Neural cell (in vitro differentiated cells): ENCODE results near the gene ACTG2. TPM values are rescaled to one million over a fixed set of nuclear protein-coding genes. Genes with fewer than 3 reads are reported as not detected.

Experiments
- H2AFZ ChIP-seq: fragments of 200-600, 300-800 bp; sonication (generic), shearing (Covaris generic); 2 replicates; pipeline ENCODE4 v1.6.0; 2014; ENCODE audit warnings: low read depth, mild to moderate bottlenecking, antibody characterized with exemption, low read length, moderate library complexity
- H3F3A ChIP-seq: fragments of 200-600 bp; shearing (Covaris generic); 2 replicates; pipeline ENCODE4 v1.6.1; 2016; ENCODE audit warnings: mild to moderate bottlenecking, moderate library complexity, mixed read lengths, antibody characterized with exemption, low read length; ENCODE audit not compliant: insufficient read depth, poor library complexity, severe bottlenecking
- H3K27ac ChIP-seq: fragments of 200-600, 300-800 bp; sonication (generic), shearing (Covaris generic); 2 replicates; pipeline ENCODE4 v1.5.1; 2014; ENCODE audit warnings: mild to moderate bottlenecking, low read length, moderate library complexity
- H3K27me3 ChIP-seq: fragments of 300-800, 200-600 bp; sonication (generic), shearing (Covaris generic); 2 replicates; pipeline ENCODE4 v1.6.0; 2014; ENCODE audit warnings: mild to moderate bottlenecking, low read depth, low read length, moderate library complexity; ENCODE audit not compliant: insufficient read depth
- H3K36me3 ChIP-seq: fragments of 300-800, 200-600 bp; sonication (generic), shearing (Covaris generic); 2 replicates; pipeline ENCODE4 v1.5.1; 2014; ENCODE audit warnings: mild to moderate bottlenecking, antibody characterized with exemption, low read length, moderate library complexity; ENCODE audit not compliant: insufficient read depth
- H3K4me2 ChIP-seq: fragments of 300-800, 200-600 bp; sonication (generic), shearing (Covaris generic); 2 replicates; pipeline ENCODE4 v1.6.0; 2014; ENCODE audit warnings: mild to moderate bottlenecking, low read length
- H3K4me3 ChIP-seq: fragments of 300-800, 200-600 bp; sonication (generic), shearing (Covaris generic); 2 replicates; pipeline ENCODE4 v1.5.1; 2014; ENCODE audit warnings: mild to moderate bottlenecking, low read length, moderate library complexity
- H3K79me2 ChIP-seq: fragments of 200-600 bp; shearing (Covaris generic); replicated peaks from 2 replicates; pipeline ENCODE4 v1.6.0; 2014; ENCODE audit warnings: mild to moderate bottlenecking, low read length, moderate library complexity; ENCODE audit not compliant: insufficient read depth
- H3K9ac ChIP-seq: fragments of 300-800, 200-600 bp; sonication (generic), shearing (Covaris generic); 2 replicates; pipeline ENCODE4 v1.6.1; 2016; ENCODE audit warnings: mild to moderate bottlenecking, low read length, mixed read lengths
- H3K9me2 ChIP-seq: fragments of 200-600 bp; shearing (Covaris generic); 2 replicates; pipeline ENCODE4 v1.6.1; 2016; ENCODE audit warnings: mild to moderate bottlenecking, low read length, mixed read lengths; ENCODE audit not compliant: insufficient read depth
- H3K9me3 ChIP-seq: fragments of 200-600, 300-800 bp; sonication (generic), shearing (Covaris generic); 2 replicates; pipeline ENCODE4 v1.6.1; 2016; ENCODE audit warnings: mild to moderate bottlenecking, mixed run types, low read length, moderate library complexity, mixed read lengths
- H4K20me1 ChIP-seq: fragments of 200-600 bp; shearing (Covaris generic); 2 replicates; pipeline ENCODE4 v1.6.1; 2016; ENCODE audit warnings: mild to moderate bottlenecking, mixed run types; ENCODE audit not compliant: insufficient read depth
- CTCF ChIP-seq: fragments of 450-650 bp; IDR thresholded peaks from 2 replicates; pipeline ENCODE4 v1.5.1; 2014; ENCODE audit warnings: antibody characterized with exemption, mild to moderate bottlenecking, moderate library complexity; ENCODE audit not compliant: poor library complexity, severe bottlenecking
- EP300 ChIP-seq: fragments of 450-650 bp; conservative IDR thresholded peaks from 2 replicates; pipeline ENCODE4 v1.6.1; 2014; ENCODE audit warnings: antibody characterized with exemption, mild to moderate bottlenecking, moderate library complexity; ENCODE audit not compliant: poor library complexity, severe bottlenecking
- EZH2 ChIP-seq: fragments of 200-600, 300-800 bp; shearing (Covaris generic), sonication (generic); IDR thresholded peaks from 2 replicates; pipeline ENCODE4 v1.6.1; 2014; ENCODE audit warnings: antibody characterized with exemption, low read length, borderline replicate concordance, mild to moderate bottlenecking; ENCODE audit not compliant: insufficient read depth, poor library complexity, severe bottlenecking
- MXI1 ChIP-seq: fragments of 450-650 bp; conservative IDR thresholded peaks from 2 replicates; pipeline ENCODE4 v1.6.1; 2014; ENCODE audit warnings: antibody characterized with exemption, mild to moderate bottlenecking; ENCODE audit not compliant: poor library complexity, severe bottlenecking
- POLR2AphosphoS5 ChIP-seq: IDR thresholded peaks from 2 replicates; pipeline ENCODE4 v1.6.1; 2012
- RAD21 ChIP-seq: fragments of 450-650 bp; conservative IDR thresholded peaks from 2 replicates; pipeline ENCODE4 v1.6.1; 2014; ENCODE audit warnings: antibody characterized with exemption, mild to moderate bottlenecking, moderate library complexity
- REST ChIP-seq: IDR thresholded peaks from 2 replicates; pipeline ENCODE4 v1.6.1; 2012; ENCODE audit warnings: borderline replicate concordance
- SMC3 ChIP-seq: fragments of 450-650 bp; conservative IDR thresholded peaks from 2 replicates; pipeline ENCODE4 v1.6.1; 2014; ENCODE audit warnings: antibody characterized with exemption, mild to moderate bottlenecking, moderate library complexity; ENCODE audit not compliant: poor library complexity
- TAF1 ChIP-seq: IDR thresholded peaks from 2 replicates; pipeline ENCODE4 v1.6.1; 2012; ENCODE audit warnings: low read depth
- polyA plus RNA-seq: library from polyadenylated mRNA; depleted of rRNA; stranded (reverse); fragments of >200 nt; gene quantifications from 2 replicates; pipeline ENCODE4 v1.2.3, GENCODE V29; 2014

The ACTG2 gene
- polyA plus RNA-seq, 1 donor from 2014 or later, result 0.67 TPM

- no peaks in the 10 kb centered on the region for H3K27me3 ChIP-seq
- H3K27ac ChIP-seq, result no peak overlapping the region
- TF ChIP-seq EP300 (no peak), CTCF (no peak), REST (no peak), MXI1 (no peak), EZH2 (no peak), TAF1 (no peak), SMC3 (no peak), RAD21 (no peak), POLR2AphosphoS5 (no peak)
Observed at GRCh38 chr2:73919596-73920228, 26.9 kb downstream of the ACTG2 start.

GRCh38 chr2:73920577-73921545 lies 28.1 kb downstream of the ACTG2 start:
- Histone ChIP-seq H3K27ac (no peak overlapping the region), H3K36me3 (no peaks in the 10 kb centered on the region), H3F3A (no peaks in the 10 kb centered on the region), H4K20me1 (no peaks in the 10 kb centered on the region), H3K27me3 (no peaks in the 10 kb centered on the region), H3K9me3 (no peaks in the 10 kb centered on the region), H3K9ac (no peak overlapping the region), H3K9me2 (no peaks in the 10 kb centered on the region), H3K4me2 (no peak overlapping the region), H2AFZ (no peak overlapping the region), H3K79me2 (no peaks in the 10 kb centered on the region), H3K4me3 (no peak overlapping the region)
- TF ChIP-seq EZH2 (no peak), POLR2AphosphoS5 (no peak), SMC3 (no peak), CTCF (no peak), EP300 (no peak), TAF1 (no peak), REST (no peak), MXI1 (no peak), RAD21 (no peak)

More at GRCh38 chr2:73919596-73920228, 26.9 kb downstream of the ACTG2 start:
- H3F3A ChIP-seq, result no peaks in the 10 kb centered on the region
- no peak overlapping the region for H2AFZ ChIP-seq
- H3K9me2 ChIP-seq, result no peaks in the 10 kb centered on the region
- no peak overlapping the region for H3K4me3 ChIP-seq
- no peaks in the 10 kb centered on the region for H3K79me2 ChIP-seq
- H3K36me3 ChIP-seq, result no peaks in the 10 kb centered on the region
- H3K4me2 ChIP-seq, result no peak overlapping the region
- H4K20me1 ChIP-seq, result no peaks in the 10 kb centered on the region
- H3K9me3 ChIP-seq, result no peaks in the 10 kb centered on the region
- H3K9ac ChIP-seq, result no peak overlapping the region
